ENCODE measurements around the gene VAMP1. TPM values are rescaled to one million over a fixed set of nuclear protein-coding genes. Genes with fewer than 3 reads are reported as not detected.
"Not testable (repeated sequence)": the region's sequence is repeated elsewhere in the genome, so short reads cannot be mapped to it uniquely, and the experiment has no call there.

VAMP1 gene
- total RNA-seq, 1 donor from 2014 or later, result 32.9 TPM

- ATAC-seq (ENCODE audit: low read depth) (no peak), DNase-seq (no peak)
- H3K4me1 Mint-ChIP-seq, result peaks cover 2% of the 10 kb centered on the region
- CTCF ChIA-PET, result interaction anchor here (0.8 kb wide), 1 partner anchor 35 kb away, joined by 3 read pairs; no protein-coding TSS in a partner anchor
- TF ChIP-seq, protein P1, sequence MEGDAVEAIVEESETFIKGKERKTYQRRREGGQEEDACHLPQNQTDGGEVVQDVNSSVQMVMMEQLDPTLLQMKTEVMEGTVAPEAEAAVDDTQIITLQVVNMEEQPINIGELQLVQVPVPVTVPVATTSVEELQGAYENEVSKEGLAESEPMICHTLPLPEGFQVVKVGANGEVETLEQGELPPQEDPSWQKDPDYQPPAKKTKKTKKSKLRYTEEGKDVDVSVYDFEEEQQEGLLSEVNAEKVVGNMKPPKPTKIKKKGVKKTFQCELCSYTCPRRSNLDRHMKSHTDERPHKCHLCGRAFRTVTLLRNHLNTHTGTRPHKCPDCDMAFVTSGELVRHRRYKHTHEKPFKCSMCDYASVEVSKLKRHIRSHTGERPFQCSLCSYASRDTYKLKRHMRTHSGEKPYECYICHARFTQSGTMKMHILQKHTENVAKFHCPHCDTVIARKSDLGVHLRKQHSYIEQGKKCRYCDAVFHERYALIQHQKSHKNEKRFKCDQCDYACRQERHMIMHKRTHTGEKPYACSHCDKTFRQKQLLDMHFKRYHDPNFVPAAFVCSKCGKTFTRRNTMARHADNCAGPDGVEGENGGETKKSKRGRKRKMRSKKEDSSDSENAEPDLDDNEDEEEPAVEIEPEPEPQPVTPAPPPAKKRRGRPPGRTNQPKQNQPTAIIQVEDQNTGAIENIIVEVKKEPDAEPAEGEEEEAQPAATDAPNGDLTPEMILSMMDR (IDR thresholded peaks at IDR 0.05), result no peak
- H3K27me3 Mint-ChIP-seq, result no peaks in the 10 kb centered on the region
- H3K36me3 Mint-ChIP-seq (ENCODE audit: low read depth), result peaks cover 25% of the 10 kb centered on the region
- no peak overlapping the region for H3K27ac Mint-ChIP-seq
- H3K4me3 Mint-ChIP-seq, result no peak overlapping the region
- H3K9me3 Mint-ChIP-seq, result no peaks in the 10 kb centered on the region
- POLR2A ChIA-PET, result interaction anchor here (0.7 kb wide), 1 partner anchor 76 kb away, joined by 4 read pairs; no protein-coding TSS in a partner anchor
- intact Hi-C loops (cut with micrococcal nuclease), result no loop called here
These were observed 30.0 kb upstream of the VAMP1 start for GRCh38 chr12:6500466-6500865.

DNA sequence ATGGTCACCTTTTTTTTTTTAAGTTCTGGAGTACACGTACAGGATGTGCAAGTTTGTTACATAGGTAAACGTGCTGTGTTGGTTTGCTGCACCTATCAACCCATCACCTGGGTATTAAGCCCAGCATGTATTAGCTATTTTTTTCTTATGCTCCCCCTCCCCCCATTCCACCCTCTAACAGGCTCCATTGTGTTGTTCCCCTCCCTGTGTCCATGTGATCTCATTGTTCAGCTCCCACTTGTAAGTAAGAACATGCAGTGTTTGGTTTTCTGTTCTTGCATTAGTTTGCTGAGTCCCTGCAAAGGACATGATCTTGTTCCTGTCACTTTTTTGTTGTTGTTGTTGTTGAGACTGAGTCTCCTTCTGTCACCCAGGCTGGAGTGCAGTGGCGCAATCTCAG is 26.8 kb upstream of the VAMP1 start:
- H3K27me3 Mint-ChIP-seq; H3K4me3 Mint-ChIP-seq; intact Hi-C loops (cut with micrococcal nuclease); H3K9me3 Mint-ChIP-seq; POLR2A ChIA-PET; CTCF ChIA-PET; DNase-seq; ATAC-seq (ENCODE audit: low read depth): not testable (repeated sequence)
- Mint-ChIP-seq H3K36me3 (ENCODE audit: low read depth) (peaks cover 31% of the 10 kb centered on the region), H3K27ac (peak overlapping the region; percentile 37), H3K4me1 (peaks cover 25% of the 10 kb centered on the region)

DNA sequence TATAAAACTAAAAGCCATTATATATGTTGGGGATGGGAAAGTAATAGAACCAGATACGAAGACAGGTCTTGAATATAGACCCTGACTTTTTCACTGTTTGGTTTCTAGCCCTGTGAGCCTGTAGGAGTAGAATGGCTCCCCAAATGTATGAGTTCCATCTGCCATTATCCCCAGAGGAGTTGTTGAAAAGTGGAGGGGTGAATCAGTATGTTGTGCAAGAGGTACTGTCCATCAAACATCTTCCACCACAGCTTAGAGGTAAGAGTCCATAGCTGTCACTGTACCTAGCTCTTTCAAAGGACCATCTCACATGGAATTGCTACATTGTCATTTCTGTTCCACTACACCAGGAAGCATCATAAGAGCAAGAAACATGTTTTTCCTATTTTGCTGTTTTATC is 24.5 kb upstream of the VAMP1 start:
- no peak for ATAC-seq (ENCODE audit: low read depth)
- intact Hi-C loops (cut with micrococcal nuclease), result loop anchor here (1.0 kb wide), 2 partner anchors 73 to 357 kb away; partner anchors contain the start of genes NOP2 and USP5
- H3K4me3 Mint-ChIP-seq, result peak overlapping the region; percentile 97

GRCh38 chr12:6494258-6494743 is 23.8 kb upstream of the VAMP1 start:
- TF ChIP-seq, protein P1 (IDR thresholded peaks at IDR 0.05), result no peak
- ChIA-PET CTCF (no interaction called here), POLR2A (interaction anchor here (0.7 to 2.6 kb wide), 3 partner anchors 24 to 48 kb away, joined by 3 to 10 read pairs (median 8); partner anchors contain the start of genes TAPBPL and VAMP1)
- Mint-ChIP-seq H3K27me3 (no peaks in the 10 kb centered on the region), H3K9me3 (no peaks in the 10 kb centered on the region), H3K4me1 (peaks cover 28% of the 10 kb centered on the region), H3K27ac (peak overlapping the region; percentile 96), H3K36me3 (ENCODE audit: low read depth) (peaks cover 43% of the 10 kb centered on the region), H3K4me3 (peak overlapping the region; percentile 97)
- DNase-seq (no peak), ATAC-seq (ENCODE audit: low read depth) (peak; percentile 35)
- intact Hi-C loops (cut with micrococcal nuclease), result loop anchor here (1.0 kb wide), 2 partner anchors 74 to 358 kb away; partner anchors contain the start of genes NOP2 and USP5

More for the DNA sequence above, 24.5 kb upstream of the VAMP1 start:
- no peaks in the 10 kb centered on the region for H3K27me3 Mint-ChIP-seq
- peaks cover 28% of the 10 kb centered on the region for H3K4me1 Mint-ChIP-seq
- no peak for DNase-seq
- peak overlapping the region; percentile 96 for H3K27ac Mint-ChIP-seq
- CTCF ChIA-PET, result interaction anchor here (1.0 kb wide), 1 partner anchor 43 kb away, joined by 3 read pairs; no protein-coding TSS in a partner anchor
- peaks cover 43% of the 10 kb centered on the region for H3K36me3 Mint-ChIP-seq (ENCODE audit: low read depth)
- TF ChIP-seq, protein P1 (IDR thresholded peaks at IDR 0.05), result no peak
- POLR2A ChIA-PET, result interaction anchor here (2.1 to 2.6 kb wide), 2 partner anchors 24 to 48 kb away, joined by 8 to 10 read pairs; partner anchors contain the start of gene VAMP1
- H3K9me3 Mint-ChIP-seq, result no peaks in the 10 kb centered on the region

DNA sequence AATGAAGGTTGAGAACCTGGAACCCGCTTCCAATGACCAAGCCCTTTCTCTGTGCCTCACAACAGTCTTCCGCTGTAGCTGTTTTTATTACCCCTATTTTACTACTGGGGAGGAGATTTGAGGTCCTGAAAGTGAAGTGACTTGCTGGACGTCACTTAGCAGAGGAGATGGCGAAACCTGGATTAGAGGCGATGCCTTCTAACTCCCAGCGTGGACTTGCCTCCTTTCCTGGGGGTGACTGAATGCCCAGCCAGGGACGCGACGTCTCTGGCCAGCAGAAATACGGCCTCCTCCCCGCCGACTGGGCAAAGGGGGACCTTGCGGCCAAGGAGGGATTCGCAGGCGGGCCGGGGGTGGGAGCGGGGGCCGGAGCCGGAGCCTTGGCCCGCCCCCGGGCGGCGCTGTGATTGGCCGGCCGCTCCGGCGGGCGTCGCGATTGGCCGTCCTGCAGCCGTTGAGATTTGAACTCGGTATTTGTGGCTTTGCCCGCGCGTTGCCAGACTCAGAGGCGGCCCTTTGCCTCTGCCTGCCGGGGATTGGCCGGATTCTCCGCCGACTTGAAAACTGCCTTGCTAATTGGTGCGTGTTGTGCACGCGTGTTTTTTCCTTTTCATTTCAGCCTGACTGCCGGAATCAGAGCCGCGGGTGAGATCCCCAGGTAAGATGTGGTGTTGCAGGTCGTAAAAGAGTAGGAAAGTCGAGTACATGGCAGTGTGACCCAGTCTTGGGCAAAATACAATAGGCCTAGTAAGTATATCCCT is 23.2 kb upstream of the VAMP1 start, which contains the start of gene NCAPD2:
TSS of gene NCAPD2 (plus strand) at position 606 of the 761 bp plus-strand sequence. CDS start 997 bp downstream, outside the sequence.
- H3K36me3 Mint-ChIP-seq (ENCODE audit: low read depth), result peaks cover 41% of the 10 kb centered on the region
- CTCF ChIA-PET, result interaction anchor here (0.9 to 1.4 kb wide), 3 partner anchors 23 to 44 kb away, joined by 3 to 11 read pairs (median 3); partner anchors contain the start of gene VAMP1

More for the DNA sequence above, 23.2 kb upstream of the VAMP1 start, which contains the start of gene NCAPD2:
- DNase-seq, result peak; percentile 85
- intact Hi-C loops (cut with micrococcal nuclease), result loop anchor here (1.0 kb wide), 10 partner anchors 23 to 359 kb away; partner anchors contain the start of genes CHD4, GAPDH, ING4 and MLF2
- no peaks in the 10 kb centered on the region for H3K9me3 Mint-ChIP-seq
- TF ChIP-seq, protein P1 (IDR thresholded peaks at IDR 0.05), result no peak
- peaks cover 28% of the 10 kb centered on the region for H3K4me1 Mint-ChIP-seq
- POLR2A ChIA-PET, result interaction anchor here (0.6 to 4.3 kb wide), 32 partner anchors 8 to 629 kb away, joined by 3 to 89 read pairs (median 5); partner anchors contain the start of genes CD27, COPS7A, GAPDH and LPAR5
- H3K27ac Mint-ChIP-seq, result peak within 1 kb of the TSS; percentile 96
- no peaks in the 10 kb centered on the region for H3K27me3 Mint-ChIP-seq
- ATAC-seq (ENCODE audit: low read depth), result peak; percentile 85
- peak within 1 kb of the TSS; percentile 97 for H3K4me3 Mint-ChIP-seq
